GM12874 (cell line): Measurements from ENCODE around the gene EZR.

Experiments
- CTCF ChIP-seq: IDR thresholded peaks from 2 replicates; pipeline ENCODE4 v1.5.1; 2011; ENCODE audit warnings: low read depth, mild to moderate bottlenecking, control low read depth, low read length, moderate library complexity; ENCODE audit not compliant: insufficient read depth

The EZR gene

GRCh38 chr6:158761746-158762145 lies 57.4 kb downstream of the EZR start:
- TF ChIP-seq CTCF = no peak

- no peak for TF ChIP-seq CTCF
Measured at GRCh38 chr6:158760618-158761250, 58.4 kb downstream of the EZR start.

- TF ChIP-seq CTCF = no peak
Measured at GRCh38 chr6:158759966-158760617, 59.1 kb downstream of the EZR start.

- TF ChIP-seq CTCF = no peak
Measured at GRCh38 chr6:158758941-158759479, 60.2 kb downstream of the EZR start.

- no peak for TF ChIP-seq CTCF
Measured at GRCh38 chr6:158758451-158758860, 60.7 kb downstream of the EZR start.

- no peak for TF ChIP-seq CTCF
Measured at GRCh38 chr6:158757753-158758090, 61.4 kb downstream of the EZR start.

GRCh38 chr6:158756977-158757752 lies 62.0 kb downstream of the EZR start:
- no peak for TF ChIP-seq CTCF
